K562 (cell line): ENCODE results near the gene MBD6. TPM values are rescaled to one million over a fixed set of nuclear protein-coding genes. Genes with fewer than 3 reads are reported as not detected.

Experiments used
- ESRRB ChIP-seq: fragments of 250-450 bp; sonication (Bioruptor Pico); IDR thresholded peaks from 2 replicates; pipeline ENCODE4 v1.5.0; 2020; ENCODE audit warnings: mild to moderate bottlenecking, moderate library complexity, borderline replicate concordance
- ETV6 ChIP-seq, 3 experiments: fragments of 150-350 bp in 1 of 3; sonication (generic) in 1 of 3; formaldehyde crosslinking in 1 of 3; IDR thresholded peaks; 2 replicates each; pipeline versions ENCODE4 v1.6.1 to v1.8.0; 2014 to 2022; ENCODE audit warnings: borderline replicate concordance in 2 of 3, low read depth in 2 of 3, antibody characterized with exemption in 1 of 3, low read length in 1 of 3, mild to moderate bottlenecking in 1 of 3, missing genetic modification reagents in 1 of 3
- MTA1 ChIP-seq: fragments of 450-650 bp; IDR thresholded peaks from 2 replicates; pipeline ENCODE4 v1.6.1; 2017; ENCODE audit warnings: borderline replicate concordance
- NR1H2 ChIP-seq: sonication (generic); formaldehyde crosslinking; IDR thresholded peaks from 2 replicates; pipeline ENCODE4 v1.4.0; 2020; ENCODE audit warnings: mild to moderate bottlenecking, missing genetic modification reagents
- POLR2B ChIP-seq: fragments of 450-650 bp; IDR thresholded peaks from 2 replicates; pipeline ENCODE4 v1.6.1; 2018; ENCODE audit warnings: low read depth; ENCODE audit not compliant: partially characterized antibody
- RBBP5 ChIP-seq: fragments of 200-600 bp; sonication (generic); IDR thresholded peaks from 2 replicates; pipeline ENCODE4 v1.6.1; 2012; ENCODE audit warnings: borderline replicate concordance, mild to moderate bottlenecking, low read length, control low read depth, inconsistent platforms; ENCODE audit not compliant: insufficient read depth, poor library complexity, severe bottlenecking
- RNF2 ChIP-seq: sonication (generic); IDR thresholded peaks from 2 replicates; pipeline ENCODE4 v1.6.1; 2016
- TBP ChIP-seq: optimal IDR thresholded peaks from 2 replicates; pipeline ENCODE3; 2011; ENCODE audit warnings: low read depth, low read length, improper control_type of control experiment
- ZBTB40 ChIP-seq, 2 experiments: fragments of 450-650 bp in 1 of 2; sonication (generic) in 1 of 2; formaldehyde crosslinking in 1 of 2; IDR thresholded peaks; 2 replicates each; pipeline versions ENCODE4 v1.7.1 to v1.9.0; 2016 to 2022; ENCODE audit warnings: inconsistent platforms in 1 of 2, mild to moderate bottlenecking in 1 of 2, missing genetic modification reagents in 1 of 2
- ZNF695 ChIP-seq: fragments of 450-650 bp; formaldehyde crosslinking; IDR thresholded peaks from 2 replicates; pipeline ENCODE4 v1.4.0; 2020; ENCODE audit warnings: mild to moderate bottlenecking, moderate library complexity
- polyA plus RNA-seq, 8 experiments: library from polyadenylated mRNA; depleted of rRNA in 4 of 8; stranded (reverse) in 5 of 8; unstranded in 3 of 8; fragments of >200 nt; fragmentation: Nextera tagmentation in 2 of 8; fragmentation: Illumina TruSeq in 1 of 8; extraction: Ambion mirVana in 2 of 8; extraction: Trizol in 1 of 8; gene quantifications; 2 replicates each; pipeline versions ENCODE4 v1.2.1 to v1.2.3, GENCODE V29; 2011 to 2014; ENCODE audit warnings: inconsistent platforms in 1 of 8, missing spikeins in 1 of 8
- total RNA-seq, 7 experiments: library from RNA; depleted of rRNA in 6 of 7; stranded (reverse); fragments of >200 nt in 6 of 7; fragmentation: Illumina TruSeq in 2 of 7; extraction: Trizol in 2 of 7; gene quantifications; 2 replicates each; pipeline versions ENCODE4 v1.2.1 to v1.2.3, GENCODE V29; 2011 to 2021; ENCODE audit warnings: low replicate concordance in 1 of 7
- TF ChIP-seq, protein P1 (sequence below): sonication (generic); formaldehyde crosslinking; IDR thresholded peaks from 2 replicates; pipeline ENCODE4 v1.8.0; 2022; ENCODE audit warnings: mild to moderate bottlenecking, missing genetic modification reagents
- TF ChIP-seq, protein P2 (sequence below): IDR thresholded peaks from 3 replicates; pipeline ENCODE4 v1.6.1; 2011; ENCODE audit warnings: borderline replicate concordance, mild to moderate bottlenecking, moderate library complexity; ENCODE audit not compliant: insufficient read length; ENCODE audit errors: extremely low read depth

Gene MBD6
- total and polyA plus RNA-seq, 9 of the 15 experiments (the other 6 are each of a cell fraction or from before 2014, with no cell fraction given): 2.0 to 54.8 (median 3.8) TPM

DNA sequence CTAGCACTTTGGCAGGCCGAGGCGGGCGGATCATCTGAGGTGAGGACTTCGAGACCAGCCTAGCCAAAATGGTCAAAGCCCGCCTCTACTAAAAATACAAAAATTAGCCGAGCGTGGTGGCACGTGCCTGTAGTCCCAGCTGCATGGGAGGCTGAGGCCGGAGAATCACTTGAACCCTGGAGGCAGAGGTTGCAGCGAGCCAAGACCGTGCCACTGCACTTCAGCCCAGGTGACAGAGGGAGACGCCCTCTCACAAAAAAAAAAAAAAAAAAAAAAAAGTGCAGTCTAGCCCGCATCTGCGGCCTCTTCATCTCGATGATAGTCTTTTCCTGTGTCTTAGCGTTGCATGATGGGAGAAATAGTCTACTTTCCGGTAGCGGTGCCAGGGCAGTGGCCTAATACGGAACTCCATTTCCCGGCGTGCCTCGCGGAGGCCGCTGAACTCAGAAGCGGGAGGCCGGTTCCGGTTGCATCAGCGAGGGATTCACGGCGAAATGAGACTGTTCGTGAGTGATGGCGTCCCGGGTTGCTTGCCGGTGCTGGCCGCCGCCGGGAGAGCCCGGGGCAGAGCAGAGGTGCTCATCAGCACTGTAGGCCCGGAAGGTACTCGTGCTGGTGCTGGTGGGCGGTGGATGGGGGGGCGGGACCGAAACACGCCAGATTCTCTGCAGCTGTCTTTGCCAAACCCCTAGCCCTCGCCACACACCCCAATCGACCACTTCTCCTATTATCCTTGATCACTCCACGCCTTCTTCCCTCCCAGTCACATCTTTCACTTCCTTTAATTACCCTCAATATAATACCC is 34.8 kb upstream of the MBD6 start, which contains the start of gene MARS1 (continued):
- TF ChIP-seq ESRRB (CRISPR knock-in tag) (no peak), POLR2B (peak; percentile 66), RBBP5 (peak; percentile 87), ZBTB40 (IDR thresholded peaks at IDR 0.05) (peak; percentile 97), ZBTB40 (CRISPR knock-in tag; IDR thresholded peaks at IDR 0.05) (no peak), MTA1 (0 out of 2 replicates have a peak, but pooled peaks have one; percentile 24), NR1H2 (CRISPR knock-in tag) (no peak), TBP (peak; percentile 75), RNF2 (0 out of 2 replicates have a peak, but pooled peaks have one; percentile 27), ETV6 (IDR thresholded peaks at IDR 0.05; ENCODE audit: borderline replicate concordance in 1 of 2, low read depth in 2 of 2, low read length in 1 of 2) (no peak), ETV6 (CRISPR knock-in tag; IDR thresholded peaks at IDR 0.05; ENCODE audit: borderline replicate concordance) (peak; percentile 70; the same call in 1 of the 2 replicates), ZNF695 (CRISPR knock-in tag) (no peak)
- TF ChIP-seq, protein P1, sequence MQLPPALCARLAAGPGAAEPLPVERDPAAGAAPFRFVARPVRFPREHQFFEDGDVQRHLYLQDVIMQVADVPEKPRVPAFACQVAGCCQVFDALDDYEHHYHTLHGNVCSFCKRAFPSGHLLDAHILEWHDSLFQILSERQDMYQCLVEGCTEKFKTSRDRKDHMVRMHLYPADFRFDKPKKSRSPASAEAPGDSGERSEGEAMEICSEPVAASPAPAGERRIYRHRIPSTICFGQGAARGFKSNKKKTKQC (CRISPR knock-in tag): peak; percentile 73; the same call in 1 of the 2 replicates
- TF ChIP-seq, protein P2, sequence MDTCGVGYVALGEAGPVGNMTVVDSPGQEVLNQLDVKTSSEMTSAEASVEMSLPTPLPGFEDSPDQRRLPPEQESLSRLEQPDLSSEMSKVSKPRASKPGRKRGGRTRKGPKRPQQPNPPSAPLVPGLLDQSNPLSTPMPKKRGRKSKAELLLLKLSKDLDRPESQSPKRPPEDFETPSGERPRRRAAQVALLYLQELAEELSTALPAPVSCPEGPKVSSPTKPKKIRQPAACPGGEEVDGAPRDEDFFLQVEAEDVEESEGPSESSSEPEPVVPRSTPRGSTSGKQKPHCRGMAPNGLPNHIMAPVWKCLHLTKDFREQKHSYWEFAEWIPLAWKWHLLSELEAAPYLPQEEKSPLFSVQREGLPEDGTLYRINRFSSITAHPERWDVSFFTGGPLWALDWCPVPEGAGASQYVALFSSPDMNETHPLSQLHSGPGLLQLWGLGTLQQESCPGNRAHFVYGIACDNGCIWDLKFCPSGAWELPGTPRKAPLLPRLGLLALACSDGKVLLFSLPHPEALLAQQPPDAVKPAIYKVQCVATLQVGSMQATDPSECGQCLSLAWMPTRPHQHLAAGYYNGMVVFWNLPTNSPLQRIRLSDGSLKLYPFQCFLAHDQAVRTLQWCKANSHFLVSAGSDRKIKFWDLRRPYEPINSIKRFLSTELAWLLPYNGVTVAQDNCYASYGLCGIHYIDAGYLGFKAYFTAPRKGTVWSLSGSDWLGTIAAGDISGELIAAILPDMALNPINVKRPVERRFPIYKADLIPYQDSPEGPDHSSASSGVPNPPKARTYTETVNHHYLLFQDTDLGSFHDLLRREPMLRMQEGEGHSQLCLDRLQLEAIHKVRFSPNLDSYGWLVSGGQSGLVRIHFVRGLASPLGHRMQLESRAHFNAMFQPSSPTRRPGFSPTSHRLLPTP: no peak
